Spleen (tissue), 11 donors: ENCODE measurements around the gene SLC25A1. TPM values are rescaled to one million over a fixed set of nuclear protein-coding genes. Genes with fewer than 3 reads are reported as not detected.

Experiments
- DNase-seq: peaks from one replicate; pipeline ENCODE4 v3.0.0-alpha.2; 2020
- H3K27ac ChIP-seq, 8 donors: fragments of 200-600 bp; sonication (generic) in 7 of 8; 1 replicate in 4 of 8; 2 replicates in 4 of 8; pipeline versions ENCODE4 v1.5.0 to v1.8.0; 2016 to 2021; ENCODE audit warnings: inconsistent platforms in 4 of 8, mild to moderate bottlenecking in 4 of 8, moderate library complexity in 1 of 8
- H3K27me3 ChIP-seq, 7 donors: fragments of 200-600 bp; sonication (generic) in 6 of 7; replicated peaks in 1 of 7; 1 replicate in 4 of 7; 2 replicates in 3 of 7; pipeline versions ENCODE4 v1.5.0 to v1.8.0; 2016 to 2021; ENCODE audit warnings: inconsistent platforms in 3 of 7, mild to moderate bottlenecking in 1 of 7
- H3K36me3 ChIP-seq, 6 donors: fragments of 200-600 bp; sonication (generic) in 5 of 6; 1 replicate in 4 of 6; 2 replicates in 2 of 6; pipeline versions ENCODE4 v1.5.0 to v1.8.0; 2016 to 2021; ENCODE audit warnings: inconsistent platforms in 2 of 6
- H3K4me1 ChIP-seq, 6 donors: fragments of 200-600 bp; sonication (generic) in 5 of 6; 1 replicate in 3 of 6; 2 replicates in 3 of 6; pipeline versions ENCODE4 v1.5.0 to v1.8.0; 2016 to 2021; ENCODE audit warnings: inconsistent platforms in 3 of 6
- H3K4me3 ChIP-seq, 8 donors: fragments of 200-600 bp; sonication (generic) in 7 of 8; 1 replicate in 4 of 8; 2 replicates in 4 of 8; pipeline versions ENCODE4 v1.5.0 to v1.8.0; 2016 to 2021; ENCODE audit warnings: inconsistent platforms in 4 of 8, mild to moderate bottlenecking in 4 of 8, moderate library complexity in 2 of 8
- H3K9me3 ChIP-seq, 8 donors: fragments of 200-600 bp; sonication (generic) in 7 of 8; 1 replicate in 4 of 8; 2 replicates in 4 of 8; pipeline versions ENCODE4 v1.5.0 to v1.8.0; 2016 to 2021; ENCODE audit warnings: inconsistent platforms in 4 of 8
- CTCF ChIP-seq, 11 experiments: fragments of 200-600 bp in 7 of 11; fragments of 450-650 bp in 4 of 11; sonication (generic) in 4 of 11; IDR thresholded peaks in 8 of 11; conservative IDR thresholded peaks in 3 of 11; 1 replicate in 7 of 11; 2 replicates in 4 of 11; pipeline versions ENCODE4 v1.4.0 to v1.8.0; 2016 to 2021; ENCODE audit warnings: antibody characterized with exemption in 11 of 11, inconsistent platforms in 4 of 11, mild to moderate bottlenecking in 1 of 11
- POLR2A ChIP-seq, 3 donors: fragments of 450-650 bp; IDR thresholded peaks; one replicate each; pipeline ENCODE4 v1.5.1; 2017; ENCODE audit warnings: antibody characterized with exemption in 3 of 3, mild to moderate bottlenecking in 1 of 3
- POLR2AphosphoS5 ChIP-seq, 3 donors: sonication (generic); formaldehyde crosslinking; IDR thresholded peaks; one replicate each; pipeline ENCODE4 v1.5.1; 2017; ENCODE audit warnings: antibody characterized with exemption in 3 of 3
- WGBS, 5 donors: extraction: QIAGEN DNeasy Blood & Tissue Kit in 3 of 5; methylation state at CpG; one replicate each; pipeline versions ENCODE4 v1.1.5 to v1.1.7; 2013 to 2018; 5-methylcytosine and 5-hydroxymethylcytosine counted together
- intact Hi-C: fragments of 100-400 bp; cut with DNase I; formaldehyde crosslinking; loops from one replicate; pipeline ENCODE4 v1.15.0; 2023; ENCODE audit warnings: low total_unique reads
- polyA plus RNA-seq, 3 donors: library from polyadenylated mRNA; stranded (reverse); fragments of 200-250 nt; gene quantifications; one replicate each; pipeline ENCODE4 v1.2.1, GENCODE V29; 2013
- total RNA-seq, 7 donors: library from RNA; depleted of rRNA in 3 of 7; stranded (reverse); fragments of >200 nt in 3 of 7; fragmentation: NEBNext Ultra II Directional in 4 of 7; extraction: Animal tissue kit (Norgen Biotek cat#: 25700) in 4 of 7; gene quantifications; one replicate each; pipeline versions ENCODE4 v1.1.0 to v1.2.1, GENCODE V29; 2016 to 2021
- donor health status: healthy with polysubstance abuse.
- donor health status: DM: no; HTN: no; CAD: no; lungs with moderate emphysema.
- donor health status: DM: no; HTN: no; CAD: no.
- donor health status: Bipolar disorder and iron deficiency.
- donor health status: healthy.
- donor health status: DM: no; HTN: no; CAD: no.
- donor health status: DM: yes; HTN: yes; CAD: no.

SLC25A1 gene
- total and polyA plus RNA-seq, 10 donors: 23.5 to 59.7 (median 35.9) TPM

- peaks cover 0 to 56% (median 0%) of the 10 kb centered on the region in 6 donors for H3K36me3 ChIP-seq
- peaks cover 8 to 20% (median 13%) of the 10 kb centered on the region in 6 donors for H3K4me1 ChIP-seq
- no peaks in the 10 kb centered on the region for H3K9me3 ChIP-seq
- no peak overlapping the region for H3K27ac ChIP-seq
- DNase-seq: no peak
- 52 to 70% (median 62%) methylated on average over 5 to 9 of the region's 9 CpGs for WGBS, 5 donors
- H3K27me3 ChIP-seq: no peaks in the 10 kb centered on the region
- intact Hi-C loops: no loop called here
- TF ChIP-seq POLR2AphosphoS5 (IDR thresholded peaks at IDR 0.05): no peak
- TF ChIP-seq POLR2A (IDR thresholded peaks at IDR 0.05): no peak
- TF ChIP-seq CTCF (IDR thresholded peaks at IDR 0.05 in 8 of 11, conservative IDR thresholded peaks at IDR 0.05 in 3 of 11): no peak
- H3K4me3 ChIP-seq: no peak overlapping the region
These were observed 4.1 kb upstream of the SLC25A1 start for GRCh38 chr22:19182472-19183157.

DNA sequence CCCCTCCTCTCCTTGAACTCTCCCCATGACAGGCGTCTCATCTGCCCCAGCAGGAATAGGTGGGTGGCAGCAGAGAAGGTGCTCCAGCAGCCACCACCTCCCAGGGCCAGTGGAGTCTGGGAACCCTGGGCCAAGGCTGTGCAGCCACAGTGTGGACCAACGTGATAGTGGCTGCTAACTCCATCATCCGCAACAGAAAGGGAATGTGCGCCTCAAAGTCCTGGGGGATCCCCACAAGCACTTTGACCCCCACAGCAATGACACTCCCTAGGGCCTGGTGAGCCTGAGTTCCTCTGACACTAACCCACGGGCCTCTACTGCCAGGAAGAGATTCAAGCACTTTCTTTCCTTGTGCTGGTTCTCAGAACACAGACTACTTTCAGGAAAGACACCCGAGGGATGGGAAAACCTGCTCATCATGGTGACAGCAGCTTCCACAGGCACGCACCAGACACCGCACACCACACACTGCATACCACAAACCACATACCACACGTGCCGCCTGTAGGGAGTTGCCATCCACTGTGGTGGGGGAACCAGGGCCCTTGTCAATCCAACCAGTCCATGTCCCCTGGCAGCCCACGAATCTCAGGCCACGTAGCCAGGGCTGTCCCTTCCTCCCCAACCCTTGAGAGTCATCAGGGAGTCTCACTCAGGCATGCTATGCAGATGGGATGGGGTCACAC lies 3.4 kb upstream of the SLC25A1 start:
- intact Hi-C loops: no loop called here
- Histone ChIP-seq H3K4me1 (peaks cover 15 to 27% (median 20%) of the 10 kb centered on the region in 6 donors), H3K9me3 (no peaks in the 10 kb centered on the region), H3K27me3 (no peaks in the 10 kb centered on the region), H3K4me3 (no peak overlapping the region), H3K27ac (no peak overlapping the region), H3K36me3 (peaks cover 0 to 49% (median 0%) of the 10 kb centered on the region in 6 donors)
- DNase-seq: no peak
- TF ChIP-seq POLR2A (IDR thresholded peaks at IDR 0.05): no peak
- no peak for TF ChIP-seq POLR2AphosphoS5 (IDR thresholded peaks at IDR 0.05)
- 48 to 54% (median 51%) methylated on average over 6 to 12 of the region's 12 CpGs for WGBS, 5 donors

GRCh38 chr22:19180740-19181410 lies 2.3 kb upstream of the SLC25A1 start:
- intact Hi-C loops: no loop called here
- H3K27me3 ChIP-seq: no peaks in the 10 kb centered on the region
- no peak overlapping the region for H3K4me3 ChIP-seq
- 93 to 96% (median 93%) methylated on average over 11 of the region's 11 CpGs for WGBS, 5 donors
- no peak overlapping the region for H3K27ac ChIP-seq
- DNase-seq: no peak
- H3K4me1 ChIP-seq: peaks cover 17 to 37% (median 26%) of the 10 kb centered on the region in 6 donors
- TF ChIP-seq CTCF (IDR thresholded peaks at IDR 0.05 in 8 of 11, conservative IDR thresholded peaks at IDR 0.05 in 3 of 11) (no peak), POLR2AphosphoS5 (IDR thresholded peaks at IDR 0.05) (no peak), POLR2A (IDR thresholded peaks at IDR 0.05) (no peak)
- no peaks in the 10 kb centered on the region for H3K9me3 ChIP-seq
- H3K36me3 ChIP-seq: peaks cover 0 to 49% (median 0%) of the 10 kb centered on the region in 6 donors

GRCh38 chr22:19180234-19180633 lies 1.7 kb upstream of the SLC25A1 start:
- no peak overlapping the region for H3K4me3 ChIP-seq
- peaks cover 0 to 50% (median 0%) of the 10 kb centered on the region in 6 donors for H3K36me3 ChIP-seq
- H3K4me1 ChIP-seq: peaks cover 17 to 44% (median 30%) of the 10 kb centered on the region in 6 donors
- intact Hi-C loops: no loop called here
- 84 to 100% (median 92%) methylated on average over 3 to 9 of the region's 9 CpGs for WGBS, 5 donors
- H3K27me3 ChIP-seq: no peaks in the 10 kb centered on the region
- no peaks in the 10 kb centered on the region for H3K9me3 ChIP-seq
- H3K27ac ChIP-seq: no peak overlapping the region
- no peak for DNase-seq
- TF ChIP-seq POLR2A (IDR thresholded peaks at IDR 0.05) (no peak), POLR2AphosphoS5 (IDR thresholded peaks at IDR 0.05) (no peak), CTCF (IDR thresholded peaks at IDR 0.05 in 8 of 11, conservative IDR thresholded peaks at IDR 0.05 in 3 of 11) (no peak)
